SK-N-SH (cell line): ENCODE measurements around the gene CMTM1. TPM values are rescaled to one million over a fixed set of nuclear protein-coding genes. Genes with fewer than 3 reads are reported as not detected.

Experiments used
- CTCF ChIA-PET: fragments of 300-600, 350-600 bp; formaldehyde crosslinking; extraction: SDS; loops from one replicate; lab custom pipeline; 2021; lab: Yijun Ruan, JAX
- POLR2A ChIA-PET: fragments of 350-600 bp; sonication (Branson Sonifier 250); formaldehyde crosslinking; extraction: SDS; loops from one replicate; lab custom pipeline; 2020; ENCODE audit warnings: antibody characterized with exemption, inconsistent platforms; lab: Yijun Ruan, JAX
- DNase-seq: peaks from one replicate; pipeline ENCODE4 v3.0.0; 2012
- H2AFZ ChIP-seq: fragments of 200-600 bp; sonication (generic); 2 replicates; pipeline ENCODE4 v1.8.1; 2016; ENCODE audit warnings: antibody characterized with exemption, mild to moderate bottlenecking, low read depth
- H3F3A ChIP-seq: fragments of 200-600 bp; sonication (generic); replicated peaks from 2 replicates; pipeline ENCODE3; 2016; ENCODE audit warnings: antibody characterized with exemption, mild to moderate bottlenecking; ENCODE audit not compliant: insufficient read depth
- H3K27ac ChIP-seq, 2 experiments: fragments of 200-500 bp in 1 of 2; fragments of 200-600 bp in 1 of 2; sonication (Bioruptor generic) in 1 of 2; sonication (generic), shearing (Covaris generic) in 1 of 2; 2 replicates each; pipeline versions ENCODE4 v1.5.1 to v1.6.1; 2014 to 2016; ENCODE audit warnings: low read depth in 2 of 2, inconsistent platforms in 1 of 2, low read length in 1 of 2, mild to moderate bottlenecking in 1 of 2, mixed read lengths in 1 of 2
- H3K27me3 ChIP-seq: fragments of 200-600 bp; sonication (generic), shearing (Covaris generic); 2 replicates; pipeline ENCODE4 v1.6.1; 2016; ENCODE audit warnings: mixed run types; ENCODE audit not compliant: insufficient read depth
- H3K36me3 ChIP-seq, 2 experiments: fragments of 200-500 bp in 1 of 2; fragments of 200-600 bp in 1 of 2; sonication (Bioruptor generic) in 1 of 2; sonication (generic) in 1 of 2; replicated peaks in 1 of 2; 2 replicates each; pipeline versions ENCODE3 to v1.5.1; 2014 to 2016; ENCODE audit warnings: low read length in 1 of 2, mild to moderate bottlenecking in 1 of 2; ENCODE audit not compliant: insufficient read depth in 2 of 2, control insufficient read depth in 1 of 2
- H3K4me1 ChIP-seq, 2 experiments: fragments of 200-500 bp in 1 of 2; fragments of 200-600 bp in 1 of 2; sonication (Bioruptor generic) in 1 of 2; sonication (generic), shearing (Covaris generic) in 1 of 2; 2 replicates each; pipeline versions ENCODE4 v1.5.1 to v1.6.1; 2014 to 2016; ENCODE audit warnings: low read depth in 1 of 2, low read length in 1 of 2, mixed run types in 1 of 2; ENCODE audit not compliant: insufficient read depth in 2 of 2, control insufficient read depth in 1 of 2
- H3K4me2 ChIP-seq: fragments of 200-600 bp; sonication (generic), shearing (Covaris generic); 2 replicates; pipeline ENCODE4 v1.6.1; 2017; ENCODE audit warnings: mixed run types
- H3K4me3 ChIP-seq, 2 experiments: fragments of 200-500 bp in 1 of 2; fragments of 200-600 bp in 1 of 2; sonication (Bioruptor generic) in 1 of 2; sonication (generic), shearing (Covaris generic) in 1 of 2; 2 replicates each; pipeline versions ENCODE4 v1.5.1 to v1.8.1; 2014 to 2016; ENCODE audit warnings: low read depth in 2 of 2, inconsistent platforms in 1 of 2, low read length in 1 of 2, mild to moderate bottlenecking in 1 of 2, mixed read lengths in 1 of 2, moderate library complexity in 1 of 2
- H3K79me2 ChIP-seq: fragments of 200-600 bp; sonication (generic); 2 replicates; pipeline ENCODE4 v1.8.1; 2017; ENCODE audit warnings: mild to moderate bottlenecking; ENCODE audit not compliant: insufficient read depth
- H3K9ac ChIP-seq: fragments of 200-600 bp; sonication (generic); 2 replicates; pipeline ENCODE4 v1.6.1; 2017; ENCODE audit warnings: mixed run types
- H3K9me2 ChIP-seq: fragments of 200-600 bp; sonication (generic); 2 replicates; pipeline ENCODE4 v1.6.1; 2017; ENCODE audit warnings: mixed run types
- H3K9me3 ChIP-seq: fragments of 200-600 bp; sonication (generic); 2 replicates; pipeline ENCODE4 v1.6.1; 2017; ENCODE audit warnings: mixed run types, mild to moderate bottlenecking, moderate library complexity
- H4K20me1 ChIP-seq: fragments of 200-600 bp; sonication (generic); 2 replicates; pipeline ENCODE4 v1.6.1; 2017; ENCODE audit warnings: mild to moderate bottlenecking, mixed run types; ENCODE audit not compliant: insufficient read depth
- CHD2 ChIP-seq: fragments of 150-350 bp; IDR thresholded peaks from 2 replicates; pipeline ENCODE4 v1.6.1; 2018; ENCODE audit warnings: low read length; ENCODE audit not compliant: partially characterized antibody
- CTCF ChIP-seq: fragments of 200-600 bp; sonication (generic); IDR thresholded peaks from 2 replicates; pipeline ENCODE4 v1.6.1; 2017; ENCODE audit warnings: antibody characterized with exemption, mild to moderate bottlenecking, moderate library complexity
- EP300 ChIP-seq, 2 experiments: IDR thresholded peaks; 2 replicates each; pipeline versions ENCODE4 v1.4.0 to v1.6.1; 2012; ENCODE audit warnings: borderline replicate concordance in 1 of 2, low read depth in 1 of 2, low read length in 1 of 2
- EZH2phosphoT487 ChIP-seq: fragments of 200-600 bp; sonication (generic); IDR thresholded peaks from 2 replicates; pipeline ENCODE4 v1.6.1; 2017; ENCODE audit warnings: low read depth, mixed run types, mild to moderate bottlenecking, antibody characterized with exemption, moderate library complexity, borderline replicate concordance
- FOXJ3 ChIP-seq: sonication (generic); formaldehyde crosslinking; IDR thresholded peaks from 2 replicates; pipeline ENCODE4 v1.5.1; 2020; ENCODE audit warnings: mild to moderate bottlenecking, missing genetic modification reagents
- FOXM1 ChIP-seq: IDR thresholded peaks from 2 replicates; pipeline ENCODE4 v1.4.0; 2012; ENCODE audit warnings: low read depth, mild to moderate bottlenecking
- MEF2A ChIP-seq: IDR thresholded peaks from 2 replicates; pipeline ENCODE4 v1.4.0; 2012; ENCODE audit warnings: low read depth, borderline replicate concordance
- NFIC ChIP-seq: IDR thresholded peaks from 2 replicates; pipeline ENCODE4 v1.4.0; 2012; ENCODE audit warnings: borderline replicate concordance
- NRF1 ChIP-seq: IDR thresholded peaks from 2 replicates; pipeline ENCODE4 v1.6.1; 2012; ENCODE audit warnings: low read depth, mild to moderate bottlenecking, low read length
- RAD21 ChIP-seq: IDR thresholded peaks from 2 replicates; pipeline ENCODE4 v1.6.1; 2012; ENCODE audit warnings: mild to moderate bottlenecking, low read length
- RCOR1 ChIP-seq: fragments of 150-350 bp; IDR thresholded peaks from 2 replicates; pipeline ENCODE4 v1.6.1; 2017; ENCODE audit warnings: antibody characterized with exemption, low read length
- RXRA ChIP-seq: IDR thresholded peaks from 2 replicates; pipeline ENCODE4 v1.4.0; 2012; ENCODE audit warnings: low read depth, mild to moderate bottlenecking, borderline replicate concordance
- TAF1 ChIP-seq: IDR thresholded peaks from 2 replicates; pipeline ENCODE4 v1.6.1; 2012; ENCODE audit warnings: low read depth, mild to moderate bottlenecking, low read length, moderate library complexity, borderline replicate concordance
- TCF12 ChIP-seq: IDR thresholded peaks from 2 replicates; pipeline ENCODE4 v1.4.0; 2012
- YY1 ChIP-seq: IDR thresholded peaks from 2 replicates; pipeline ENCODE4 v1.4.0; 2012; ENCODE audit warnings: low read depth, mild to moderate bottlenecking
- whole genome bisulfite sequencing: methylation state at CpG from one replicate; pipeline ENCODE4 v1.1.6; 2017; ENCODE audit warnings: low lambda C conversion rate; 5-methylcytosine and 5-hydroxymethylcytosine counted together
- polyA plus RNA-seq, 3 experiments: library from polyadenylated mRNA; depleted of rRNA; stranded (reverse); fragments of >200 nt; gene quantifications; 2 replicates each; pipeline ENCODE4 v1.2.3, GENCODE V29; 2012
- TF ChIP-seq, protein P1 (sequence below): IDR thresholded peaks from 2 replicates; pipeline ENCODE4; 2012

CMTM1 gene
- polyA plus RNA-seq, 1 of the 3 experiments (the other 2 are of a cell fraction), result 3.7 TPM

- Histone ChIP-seq H3K9me2 (no peaks in the 10 kb centered on the region), H3K36me3 (no peaks in the 10 kb centered on the region), H2AFZ (peak overlapping the region; percentile 56; the same call in 1 of the 2 replicates), H3K4me1 (peaks cover 0 to 16% of the 10 kb centered on the region in 2 experiments; a peak in 2 of 4 replicates), H3K9ac (no peak overlapping the region), H3K27me3 (no peaks in the 10 kb centered on the region), H3K27ac (peak overlapping the region; percentile 31 to 52; a peak in 3 of 4 replicates), H3K4me3 (no peak overlapping the region), H4K20me1 (no peaks in the 10 kb centered on the region), H3K4me2 (peak overlapping the region; percentile 44), H3K79me2 (no peaks in the 10 kb centered on the region), H3K9me3 (no peaks in the 10 kb centered on the region), H3F3A (peaks cover 7% of the 10 kb centered on the region)
- POLR2A ChIA-PET, result no interaction called here
- DNase-seq, result no peak
- TF ChIP-seq CTCF, result peak; percentile 33
- TF ChIP-seq NFIC, result no peak
- TF ChIP-seq, protein P1, sequence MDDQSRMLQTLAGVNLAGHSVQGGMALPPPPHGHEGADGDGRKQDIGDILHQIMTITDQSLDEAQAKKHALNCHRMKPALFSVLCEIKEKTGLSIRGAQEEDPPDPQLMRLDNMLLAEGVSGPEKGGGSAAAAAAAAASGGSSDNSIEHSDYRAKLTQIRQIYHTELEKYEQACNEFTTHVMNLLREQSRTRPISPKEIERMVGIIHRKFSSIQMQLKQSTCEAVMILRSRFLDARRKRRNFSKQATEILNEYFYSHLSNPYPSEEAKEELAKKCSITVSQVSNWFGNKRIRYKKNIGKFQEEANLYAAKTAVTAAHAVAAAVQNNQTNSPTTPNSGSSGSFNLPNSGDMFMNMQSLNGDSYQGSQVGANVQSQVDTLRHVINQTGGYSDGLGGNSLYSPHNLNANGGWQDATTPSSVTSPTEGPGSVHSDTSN, result peak; percentile 67
- TF ChIP-seq TAF1, result no peak
- peak; percentile 35; the same call in 1 of the 2 replicates for TF ChIP-seq TCF12
- WGBS, result 73% methylated on average over 4 of the region's 4 CpGs
- CTCF ChIA-PET, result interaction anchor here (1.2 to 2.8 kb wide), 2 partner anchors 18 to 28 kb away, joined by 4 to 9 read pairs; no protein-coding TSS in a partner anchor
These were observed 14.5 kb downstream of the CMTM1 start for GRCh38 chr16:66580605-66581209.

DNA sequence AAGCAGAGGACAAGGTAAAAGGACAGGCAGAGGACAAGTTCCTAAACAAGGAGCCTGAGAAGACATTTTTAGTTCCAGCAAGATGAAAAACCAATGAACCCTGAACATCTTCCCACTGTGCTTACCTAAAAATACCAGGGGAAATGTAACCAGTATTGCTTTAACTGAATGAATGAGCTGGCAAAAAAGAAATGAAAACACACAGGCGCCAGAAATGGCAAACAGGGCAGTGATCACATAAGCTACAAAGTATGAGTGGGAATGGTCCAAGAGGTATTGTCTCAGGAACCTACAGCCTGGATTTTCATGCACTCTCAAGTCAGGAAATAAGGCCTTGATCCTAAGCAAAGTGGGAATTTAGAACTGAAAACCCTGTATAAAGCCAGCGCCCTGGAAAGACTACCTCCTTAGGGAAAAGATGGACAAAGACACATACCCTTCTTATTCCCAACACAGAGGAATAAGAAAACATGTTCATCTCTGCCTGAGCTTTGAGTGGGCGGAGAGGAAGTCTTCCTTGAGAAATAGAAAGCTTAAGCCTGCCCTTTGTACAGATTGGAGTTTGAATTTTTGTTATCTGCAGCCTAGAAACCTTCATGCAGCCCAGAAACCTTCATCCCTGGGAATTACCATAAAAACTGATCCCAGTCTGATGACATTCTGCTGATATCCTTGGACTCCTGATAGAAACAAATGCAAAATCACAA, 15.2 kb downstream of the CMTM1 start:
- Histone ChIP-seq H3K9ac (no peak overlapping the region), H3K27me3 (no peaks in the 10 kb centered on the region), H3K4me3 (no peak overlapping the region), H3K27ac (peak overlapping the region; percentile 7 to 52; a peak in 3 of 4 replicates), H3K9me3 (no peaks in the 10 kb centered on the region), H3K79me2 (no peaks in the 10 kb centered on the region), H3K9me2 (no peaks in the 10 kb centered on the region), H3K36me3 (no peaks in the 10 kb centered on the region), H2AFZ (peak overlapping the region; percentile 56; the same call in 1 of the 2 replicates), H3K4me1 (peaks cover 0 to 16% of the 10 kb centered on the region in 2 experiments; a peak in 2 of 4 replicates), H3K4me2 (peak overlapping the region; percentile 44), H3F3A (peaks cover 7% of the 10 kb centered on the region), H4K20me1 (no peaks in the 10 kb centered on the region)
- TF ChIP-seq, protein P1, result no peak
- no peak for TF ChIP-seq RXRA
- TF ChIP-seq NRF1, result no peak
- no peak for TF ChIP-seq YY1
- no peak for TF ChIP-seq EP300 (IDR thresholded peaks at IDR 0.05; ENCODE audit: borderline replicate concordance in 1 of 2, low read depth in 1 of 2, low read length in 1 of 2)
- no peak for TF ChIP-seq MEF2A
- TF ChIP-seq CHD2, result no peak
- TF ChIP-seq EZH2phosphoT487, result no peak
- TF ChIP-seq RAD21, result no peak
- TF ChIP-seq FOXM1, result no peak
- no peak for TF ChIP-seq RCOR1
- no peak for TF ChIP-seq FOXJ3 (CRISPR knock-in tag)
- WGBS, result 88% methylated on average over 3 of the region's 3 CpGs
- ChIA-PET POLR2A (no interaction called here), CTCF (interaction anchor here (1.2 to 2.8 kb wide), 2 partner anchors 19 to 27 kb away, joined by 4 to 9 read pairs; no protein-coding TSS in a partner anchor)
- DNase-seq, result no peak
